Nephron progenitor cell (in vitro differentiated cells): ENCODE data around the gene TOP1.

ENCODE experiments used
- DNase-seq: peaks from one replicate; pipeline ENCODE4 v3.0.0; 2021
- H3K27ac Mint-ChIP-seq: 2 replicates; pipeline ENCODE4 v1.8.0; 2021; ENCODE audit warnings: mild to moderate bottlenecking, moderate library complexity, mixed read lengths
- H3K27me3 Mint-ChIP-seq: 2 replicates; pipeline ENCODE4 v1.8.0; 2021; ENCODE audit warnings: mild to moderate bottlenecking, low read depth, mixed read lengths; ENCODE audit not compliant: poor library complexity
- H3K36me3 Mint-ChIP-seq: 2 replicates; pipeline ENCODE4 v1.8.0; 2021; ENCODE audit warnings: low read depth, mixed read lengths
- H3K4me1 Mint-ChIP-seq: 2 replicates; pipeline ENCODE4 v1.8.0; 2021; ENCODE audit warnings: mixed read lengths
- H3K4me3 Mint-ChIP-seq: 2 replicates; pipeline ENCODE4 v1.8.0; 2021; ENCODE audit warnings: mild to moderate bottlenecking, moderate library complexity, mixed read lengths
- H3K9me3 Mint-ChIP-seq: 2 replicates; pipeline ENCODE4 v1.8.0; 2021; ENCODE audit warnings: mild to moderate bottlenecking, moderate library complexity, mixed read lengths
- CTCF ChIP-seq: fragments of 200-600 bp; sonication (generic); IDR thresholded peaks from 2 replicates; pipeline ENCODE4 v1.5.0; 2021; ENCODE audit warnings: antibody characterized with exemption

Gene TOP1

DNA sequence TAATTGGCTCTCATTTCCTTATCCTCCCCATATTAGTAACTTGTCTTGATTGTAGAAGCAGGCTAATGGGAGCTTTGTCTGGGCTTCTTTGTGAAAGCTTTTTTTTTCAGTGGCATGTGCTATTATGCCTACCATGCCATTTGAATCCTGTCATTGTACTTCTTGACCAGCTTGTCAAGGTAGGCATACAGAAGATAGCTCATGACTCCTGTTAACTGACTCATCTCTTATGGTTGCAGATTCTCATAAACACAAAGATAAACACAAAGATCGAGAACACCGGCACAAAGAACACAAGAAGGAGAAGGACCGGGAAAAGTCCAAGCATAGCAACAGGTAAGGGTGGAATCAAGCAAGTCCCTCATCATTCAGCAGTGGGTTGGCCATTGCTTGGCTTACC, 32.5 kb downstream of the TOP1 start:
- Mint-ChIP-seq H3K36me3 (peaks cover 78% of the 10 kb centered on the region), H3K9me3 (peaks cover 16% of the 10 kb centered on the region), H3K4me1 (peaks cover 30% of the 10 kb centered on the region), H3K4me3 (no peak overlapping the region), H3K27me3 (no peaks in the 10 kb centered on the region), H3K27ac (no peak overlapping the region)
- DNase-seq, result no peak
- no peak for TF ChIP-seq CTCF

- peaks cover 95% of the 10 kb centered on the region for H3K36me3 Mint-ChIP-seq
- H3K4me3 Mint-ChIP-seq, result no peak overlapping the region
- no peak overlapping the region for H3K27ac Mint-ChIP-seq
- DNase-seq, result no peak
- H3K9me3 Mint-ChIP-seq, result peaks cover 16% of the 10 kb centered on the region
- no peak for TF ChIP-seq CTCF
- peaks cover 20% of the 10 kb centered on the region for H3K4me1 Mint-ChIP-seq
- no peaks in the 10 kb centered on the region for H3K27me3 Mint-ChIP-seq
These were observed 34.8 kb downstream of the TOP1 start for GRCh38 chr20:41063442-41063841.

- H3K4me1 Mint-ChIP-seq, result peaks cover 18% of the 10 kb centered on the region
- H3K4me3 Mint-ChIP-seq, result no peak overlapping the region
- no peak for DNase-seq
- H3K36me3 Mint-ChIP-seq, result peaks cover 96% of the 10 kb centered on the region
- peaks cover 16% of the 10 kb centered on the region for H3K9me3 Mint-ChIP-seq
- H3K27ac Mint-ChIP-seq, result no peak overlapping the region
- TF ChIP-seq CTCF, result no peak
- H3K27me3 Mint-ChIP-seq, result no peaks in the 10 kb centered on the region
These were observed 35.8 kb downstream of the TOP1 start for GRCh38 chr20:41064377-41064776.

GRCh38 chr20:41065716-41066115, 37.1 kb downstream of the TOP1 start:
- TF ChIP-seq CTCF, result no peak
- H3K36me3 Mint-ChIP-seq, result peaks cover 94% of the 10 kb centered on the region
- peaks cover 16% of the 10 kb centered on the region for H3K9me3 Mint-ChIP-seq
- no peak for DNase-seq
- H3K27ac Mint-ChIP-seq, result no peak overlapping the region
- H3K27me3 Mint-ChIP-seq, result no peaks in the 10 kb centered on the region
- peaks cover 28% of the 10 kb centered on the region for H3K4me1 Mint-ChIP-seq
- no peak overlapping the region for H3K4me3 Mint-ChIP-seq

DNA sequence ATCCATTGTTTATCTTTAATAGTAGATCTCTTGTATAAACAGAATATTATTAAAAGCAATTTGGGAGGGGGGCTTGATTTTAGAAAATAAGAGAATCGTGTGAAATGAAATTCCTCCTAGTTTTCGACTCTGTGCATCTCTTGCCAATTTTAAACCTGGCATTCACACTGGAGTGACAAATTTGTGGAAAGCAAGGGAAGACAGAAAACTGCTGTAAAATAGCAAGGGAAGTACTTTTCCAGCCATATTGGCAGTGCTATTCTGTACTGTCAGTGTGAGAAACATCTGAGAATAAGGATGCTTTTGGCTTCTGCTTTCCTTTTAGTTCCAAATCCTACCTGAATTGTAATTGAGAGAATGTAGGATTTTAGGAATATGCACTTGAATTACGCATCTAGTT, 40.2 kb downstream of the TOP1 start:
- no peak for DNase-seq
- Mint-ChIP-seq H3K4me3 (no peak overlapping the region), H3K4me1 (peaks cover 56% of the 10 kb centered on the region), H3K27ac (peak overlapping the region; percentile 80), H3K27me3 (no peaks in the 10 kb centered on the region), H3K36me3 (peaks cover 65% of the 10 kb centered on the region), H3K9me3 (peaks cover 3% of the 10 kb centered on the region)
- no peak for TF ChIP-seq CTCF

GRCh38 chr20:41072190-41072863, 43.7 kb downstream of the TOP1 start:
- H3K27ac Mint-ChIP-seq, result peak overlapping the region; percentile 86

More at GRCh38 chr20:41072190-41072863, 43.7 kb downstream of the TOP1 start:
- no peak for TF ChIP-seq CTCF
- Mint-ChIP-seq H3K36me3 (peaks cover 49% of the 10 kb centered on the region), H3K4me1 (peaks cover 91% of the 10 kb centered on the region), H3K27me3 (no peaks in the 10 kb centered on the region), H3K4me3 (no peak overlapping the region), H3K9me3 (no peaks in the 10 kb centered on the region)
- no peak for DNase-seq
